Neural progenitor cell (in vitro differentiated cells): Measurements from ENCODE around the gene SAP30L. TPM values are rescaled to one million over a fixed set of nuclear protein-coding genes. Genes with fewer than 3 reads are reported as not detected.
A peak's percentile ranks its signal among the peaks of the same experiment; 100 is the strongest.

Source experiments
- DNase-seq: peaks from one replicate; pipeline ENCODE4 v3.0.0-alpha.2; 2016; ENCODE audit warnings: low spot score
- H2AFZ ChIP-seq: fragments of 200-600 bp; sonication (generic); replicated peaks from 2 replicates; pipeline ENCODE4 v1.6.1; 2016; ENCODE audit warnings: antibody characterized with exemption
- H3F3A ChIP-seq: fragments of 200-600 bp; sonication (generic); 2 replicates; pipeline ENCODE4 v1.6.1; 2016; ENCODE audit warnings: antibody characterized with exemption, low read depth
- H3K27ac ChIP-seq: fragments of 200-600 bp; sonication (generic); 2 replicates; pipeline ENCODE4 v1.5.1; 2016; ENCODE audit warnings: mild to moderate bottlenecking
- H3K27me3 ChIP-seq: fragments of 200-600 bp; sonication (generic); 2 replicates; pipeline ENCODE4 v1.6.1; 2016; ENCODE audit warnings: mild to moderate bottlenecking, moderate library complexity
- H3K36me3 ChIP-seq: fragments of 200-600 bp; sonication (generic); 2 replicates; pipeline ENCODE4 v1.5.1; 2016
- H3K4me1 ChIP-seq: fragments of 200-600 bp; sonication (generic); 2 replicates; pipeline ENCODE4 v1.6.1; 2016; ENCODE audit warnings: mixed run types
- H3K4me2 ChIP-seq: fragments of 200-600 bp; sonication (generic); 2 replicates; pipeline ENCODE4 v1.6.1; 2016
- H3K4me3 ChIP-seq: fragments of 200-600 bp; sonication (generic); 2 replicates; pipeline ENCODE4 v1.5.1; 2016
- H3K79me2 ChIP-seq: fragments of 200-600 bp; sonication (generic); 2 replicates; pipeline ENCODE4 v1.6.1; 2016; ENCODE audit warnings: low read depth
- H3K9ac ChIP-seq: fragments of 200-600 bp; sonication (generic); 2 replicates; pipeline ENCODE4 v1.6.1; 2016
- H3K9me3 ChIP-seq: fragments of 200-600 bp; sonication (generic); 2 replicates; pipeline ENCODE4 v1.5.1; 2016; ENCODE audit warnings: low read depth
- H4K20me1 ChIP-seq: fragments of 200-600 bp; sonication (generic); 2 replicates; pipeline ENCODE4 v1.6.1; 2016; ENCODE audit warnings: low read depth
- H3K27ac Mint-ChIP-seq: 3 replicates; pipeline ENCODE4 v1.8.0; 2021; ENCODE audit warnings: mixed read lengths
- H3K27me3 Mint-ChIP-seq: 2 replicates; pipeline ENCODE4 v1.8.0; 2022; ENCODE audit warnings: low read depth, mild to moderate bottlenecking, inconsistent platforms, moderate library complexity, mixed read lengths; ENCODE audit not compliant: insufficient read depth
- H3K36me3 Mint-ChIP-seq: 3 replicates; pipeline ENCODE4 v1.8.0; 2021; ENCODE audit warnings: mixed read lengths
- H3K4me1 Mint-ChIP-seq: 3 replicates; pipeline ENCODE4 v1.8.0; 2021; ENCODE audit warnings: mixed read lengths
- H3K4me3 Mint-ChIP-seq: 3 replicates; pipeline ENCODE4 v1.8.0; 2021; ENCODE audit warnings: mild to moderate bottlenecking, moderate library complexity, mixed read lengths
- H3K9me3 Mint-ChIP-seq: 3 replicates; pipeline ENCODE4 v1.8.0; 2020; ENCODE audit warnings: mixed read lengths
- EZH2 ChIP-seq: fragments of 200-600 bp; sonication (generic); IDR thresholded peaks from 2 replicates; pipeline ENCODE4 v1.6.1; 2017; ENCODE audit warnings: antibody characterized with exemption, mild to moderate bottlenecking, moderate library complexity
- EZH2phosphoT487 ChIP-seq: fragments of 200-600 bp; sonication (generic); IDR thresholded peaks from 2 replicates; pipeline ENCODE4 v1.6.1; 2017; ENCODE audit warnings: antibody characterized with exemption
- total RNA-seq: library from RNA; depleted of rRNA; stranded (reverse); fragments of >200 nt; gene quantifications from 2 replicates; pipeline ENCODE4 v1.2.3, GENCODE V29; 2015; ENCODE audit warnings: low replicate concordance
- TF ChIP-seq, protein P1 (sequence below): fragments of 200-600 bp; sonication (generic); IDR thresholded peaks from 2 replicates; pipeline ENCODE4 v1.5.1; 2017; ENCODE audit warnings: antibody characterized with exemption, mild to moderate bottlenecking

The SAP30L gene
- total RNA-seq, 1 donor from 2014 or later, result 13.2 TPM

DNA sequence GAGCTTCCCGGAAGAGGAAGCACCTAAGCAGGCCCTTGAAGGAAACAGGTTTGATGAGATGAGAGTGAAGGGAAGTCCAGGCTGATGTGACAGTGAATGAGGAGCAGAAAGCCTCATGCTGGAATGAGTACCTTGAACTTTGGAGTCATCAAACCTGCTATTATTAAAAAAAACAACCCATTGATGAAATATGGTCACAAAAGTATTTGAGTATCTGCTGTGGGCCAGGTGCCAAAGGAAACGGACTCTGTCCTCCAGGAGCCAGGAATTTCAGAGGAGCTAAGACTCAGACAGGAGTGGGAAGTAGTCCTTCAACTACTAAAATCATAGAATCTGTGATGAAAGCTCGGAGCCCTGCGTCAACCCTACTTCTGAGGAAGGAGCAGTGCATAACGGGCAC, 20.4 kb downstream of the SAP30L start:
- H3K27me3 Mint-ChIP-seq, result peaks cover 37% of the 10 kb centered on the region
- H3K36me3 Mint-ChIP-seq, result no peaks in the 10 kb centered on the region

GRCh38 chr5:154466671-154467070, 20.9 kb downstream of the SAP30L start:
- H4K20me1 ChIP-seq, result peaks cover 12% of the 10 kb centered on the region
- no peak for DNase-seq
- no peak overlapping the region for H2AFZ ChIP-seq
- no peaks in the 10 kb centered on the region for H3K36me3 ChIP-seq
- H3K9me3 ChIP-seq, result no peaks in the 10 kb centered on the region
- no peaks in the 10 kb centered on the region for H3K4me1 ChIP-seq
- no peak overlapping the region for H3K4me3 ChIP-seq
- H3K27ac ChIP-seq, result no peak overlapping the region
- Mint-ChIP-seq H3K27ac (no peak overlapping the region), H3K9me3 (no peaks in the 10 kb centered on the region), H3K4me1 (no peaks in the 10 kb centered on the region), H3K4me3 (no peak overlapping the region), H3K27me3 (peaks cover 42% of the 10 kb centered on the region), H3K36me3 (no peaks in the 10 kb centered on the region)
- no peaks in the 10 kb centered on the region for H3K79me2 ChIP-seq
- peaks cover 71% of the 10 kb centered on the region for H3K27me3 ChIP-seq
- no peak overlapping the region for H3K4me2 ChIP-seq
- no peak overlapping the region for H3K9ac ChIP-seq
- H3F3A ChIP-seq, result no peaks in the 10 kb centered on the region
- TF ChIP-seq EZH2 (no peak), EZH2phosphoT487 (no peak)
- TF ChIP-seq, protein P1, sequence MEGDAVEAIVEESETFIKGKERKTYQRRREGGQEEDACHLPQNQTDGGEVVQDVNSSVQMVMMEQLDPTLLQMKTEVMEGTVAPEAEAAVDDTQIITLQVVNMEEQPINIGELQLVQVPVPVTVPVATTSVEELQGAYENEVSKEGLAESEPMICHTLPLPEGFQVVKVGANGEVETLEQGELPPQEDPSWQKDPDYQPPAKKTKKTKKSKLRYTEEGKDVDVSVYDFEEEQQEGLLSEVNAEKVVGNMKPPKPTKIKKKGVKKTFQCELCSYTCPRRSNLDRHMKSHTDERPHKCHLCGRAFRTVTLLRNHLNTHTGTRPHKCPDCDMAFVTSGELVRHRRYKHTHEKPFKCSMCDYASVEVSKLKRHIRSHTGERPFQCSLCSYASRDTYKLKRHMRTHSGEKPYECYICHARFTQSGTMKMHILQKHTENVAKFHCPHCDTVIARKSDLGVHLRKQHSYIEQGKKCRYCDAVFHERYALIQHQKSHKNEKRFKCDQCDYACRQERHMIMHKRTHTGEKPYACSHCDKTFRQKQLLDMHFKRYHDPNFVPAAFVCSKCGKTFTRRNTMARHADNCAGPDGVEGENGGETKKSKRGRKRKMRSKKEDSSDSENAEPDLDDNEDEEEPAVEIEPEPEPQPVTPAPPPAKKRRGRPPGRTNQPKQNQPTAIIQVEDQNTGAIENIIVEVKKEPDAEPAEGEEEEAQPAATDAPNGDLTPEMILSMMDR, result no peak

More for the DNA sequence above, 20.4 kb downstream of the SAP30L start:
- H3F3A ChIP-seq, result no peaks in the 10 kb centered on the region
- H3K9ac ChIP-seq, result no peak overlapping the region
- H4K20me1 ChIP-seq, result peaks cover 9% of the 10 kb centered on the region
- H3K27ac Mint-ChIP-seq, result no peak overlapping the region
- DNase-seq, result no peak
- H3K9me3 ChIP-seq, result no peaks in the 10 kb centered on the region
- no peak overlapping the region for H3K4me3 Mint-ChIP-seq
- no peak overlapping the region for H3K27ac ChIP-seq
- TF ChIP-seq EZH2phosphoT487 (no peak), EZH2 (no peak)
- TF ChIP-seq, protein P1, result no peak
- H3K4me3 ChIP-seq, result no peak overlapping the region
- H3K9me3 Mint-ChIP-seq, result no peaks in the 10 kb centered on the region
- H3K27me3 ChIP-seq, result peaks cover 65% of the 10 kb centered on the region
- no peaks in the 10 kb centered on the region for H3K4me1 ChIP-seq
- no peak overlapping the region for H2AFZ ChIP-seq
- no peaks in the 10 kb centered on the region for H3K36me3 ChIP-seq
- no peaks in the 10 kb centered on the region for H3K4me1 Mint-ChIP-seq
- H3K4me2 ChIP-seq, result no peak overlapping the region
- H3K79me2 ChIP-seq, result no peaks in the 10 kb centered on the region

DNA sequence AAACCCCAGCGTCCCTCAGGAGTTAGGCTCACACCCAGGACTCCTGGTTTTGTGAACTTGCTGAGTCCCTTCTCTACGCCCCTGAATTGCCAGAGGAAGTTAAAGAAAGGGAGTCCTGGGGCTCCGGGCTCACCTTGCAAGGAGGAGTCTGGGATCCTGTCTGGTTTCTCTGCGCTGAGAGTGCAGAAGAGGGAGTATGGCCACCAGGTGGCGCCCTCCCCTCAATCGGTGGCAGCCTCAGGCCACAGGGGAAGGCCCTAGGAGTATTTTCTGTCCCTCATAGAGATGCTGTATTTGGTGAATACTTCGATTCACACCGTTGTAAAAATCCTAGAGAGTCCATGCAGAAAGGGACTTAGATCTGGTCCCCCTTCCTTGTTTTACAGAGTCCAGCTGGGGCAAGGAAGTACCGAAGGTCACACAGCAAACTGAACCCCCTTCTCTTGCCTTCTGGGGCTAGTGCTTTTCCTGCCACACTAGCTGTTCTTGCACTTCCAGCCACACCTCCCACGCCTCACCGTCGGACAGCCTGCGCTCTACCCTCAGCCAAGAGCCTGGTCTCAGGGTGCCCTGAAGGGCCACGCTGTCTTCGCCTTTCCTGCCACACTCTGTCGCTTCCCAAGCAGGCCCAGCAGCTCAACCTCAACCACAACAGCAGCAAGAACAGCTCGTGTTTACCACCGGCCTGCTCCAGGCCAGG, 22.0 kb downstream of the SAP30L start:
- H3K27ac Mint-ChIP-seq, result no peak overlapping the region
- no peaks in the 10 kb centered on the region for H3K36me3 Mint-ChIP-seq
- peaks cover 52% of the 10 kb centered on the region for H3K27me3 Mint-ChIP-seq
- TF ChIP-seq, protein P1, result peak; percentile 95
- TF ChIP-seq EZH2 (no peak), EZH2phosphoT487 (peak; percentile 19)
- peak; percentile 88 for DNase-seq
- Histone ChIP-seq H3K79me2 (no peaks in the 10 kb centered on the region), H2AFZ (no peak overlapping the region), H4K20me1 (peaks cover 20% of the 10 kb centered on the region), H3K27me3 (peaks cover 82% of the 10 kb centered on the region), H3K4me1 (no peaks in the 10 kb centered on the region), H3K4me2 (no peak overlapping the region), H3K9me3 (no peaks in the 10 kb centered on the region), H3K4me3 (no peak overlapping the region), H3K36me3 (no peaks in the 10 kb centered on the region), H3F3A (no peaks in the 10 kb centered on the region), H3K27ac (no peak overlapping the region), H3K9ac (no peak overlapping the region)
- no peak overlapping the region for H3K4me3 Mint-ChIP-seq
- H3K9me3 Mint-ChIP-seq, result no peaks in the 10 kb centered on the region
- no peaks in the 10 kb centered on the region for H3K4me1 Mint-ChIP-seq
